Inferior parietal cortex (tissue), 1 donor: ENCODE measurements around the gene DPM2.

Source experiments
- DNase-seq: peaks from one replicate; pipeline ENCODE4 v3.0.0-alpha.2; 2016; ENCODE audit errors: extremely low spot score

The DPM2 gene

DNA sequence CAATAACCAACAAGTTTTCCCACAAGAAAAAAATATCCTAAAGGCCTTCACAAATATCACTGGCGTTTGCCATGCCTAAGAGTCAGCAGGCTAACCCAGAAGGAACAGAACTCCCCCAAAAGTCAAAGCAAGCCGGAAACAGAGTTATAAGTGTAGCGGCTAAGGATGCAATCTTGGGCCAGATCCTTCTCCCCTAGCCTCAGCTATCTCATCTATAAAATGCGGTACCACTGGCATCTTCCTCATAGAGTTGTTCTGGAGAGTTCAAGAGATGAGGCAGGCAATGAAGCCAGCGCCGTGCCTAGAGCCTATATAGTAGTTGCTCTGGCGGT, 632 bp downstream of the DPM2 start:
- no peak for DNase-seq

DNA sequence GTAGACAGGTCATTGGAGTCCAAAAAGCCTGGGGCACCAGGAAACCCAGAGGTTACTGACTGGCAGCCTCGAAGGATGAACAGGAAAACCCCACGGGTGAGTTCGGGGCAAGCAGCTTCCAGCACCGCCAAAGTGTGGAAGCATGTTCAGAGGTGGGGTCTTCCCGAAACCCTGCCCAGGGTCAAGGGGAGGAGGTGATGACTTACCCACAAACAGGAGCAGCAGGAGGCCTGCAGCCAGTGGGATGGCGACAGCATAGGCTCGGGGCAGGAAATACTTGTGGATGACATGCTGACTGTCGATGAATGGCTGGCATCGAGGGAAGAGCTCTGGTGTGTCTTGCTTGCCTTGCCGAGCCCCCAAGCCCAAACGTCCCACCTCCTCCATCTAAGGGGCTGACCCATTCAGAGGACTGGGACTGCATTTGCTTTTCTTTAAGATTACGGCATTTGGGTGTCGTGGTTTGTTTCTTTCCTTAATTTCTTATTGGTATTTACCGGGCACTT, 1.3 kb downstream of the DPM2 start:
- no peak for DNase-seq

DNA sequence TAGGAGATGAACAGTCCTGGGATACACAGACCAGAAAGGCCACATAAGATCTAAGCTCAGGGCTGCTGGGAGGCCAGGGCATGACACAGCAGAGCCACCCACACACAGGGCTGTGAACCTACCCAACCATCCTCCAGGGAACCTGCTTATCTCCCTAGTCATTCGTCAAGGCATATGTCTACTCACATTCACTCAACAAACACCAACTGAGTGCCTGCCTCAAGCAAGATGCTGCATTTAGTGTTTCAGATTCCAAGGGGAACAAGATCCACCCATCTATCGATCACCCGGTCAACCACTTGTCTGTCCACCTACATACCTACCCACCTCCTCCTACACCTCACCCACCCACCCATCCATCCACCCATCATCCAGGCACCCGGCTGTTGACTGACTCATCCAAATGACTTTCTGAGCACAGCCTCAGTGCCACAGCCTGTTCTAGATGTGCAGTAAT, 1.9 kb downstream of the DPM2 start:
- no peak for DNase-seq

DNA sequence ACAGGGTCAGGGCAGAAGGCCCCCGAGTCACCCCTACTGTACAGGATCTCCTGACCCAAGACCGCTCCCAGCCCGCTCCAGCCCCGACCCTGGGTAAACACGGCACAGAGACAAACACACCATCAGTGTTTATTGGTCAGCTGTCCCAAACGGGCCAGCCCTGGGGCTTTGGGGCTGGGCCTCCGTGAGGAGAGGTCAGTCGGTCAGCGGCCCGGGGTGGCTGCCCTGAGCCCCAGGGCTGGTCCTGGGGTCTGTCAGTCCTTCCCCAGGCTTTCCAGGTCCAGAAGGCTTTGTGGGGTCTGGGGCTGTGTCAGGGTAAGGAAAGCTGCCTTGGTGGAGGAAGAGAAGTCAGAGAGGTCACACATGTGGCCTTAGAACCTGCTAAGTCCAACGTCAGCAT, 2.7 kb downstream of the DPM2 start:
- DNase-seq: no peak

DNA sequence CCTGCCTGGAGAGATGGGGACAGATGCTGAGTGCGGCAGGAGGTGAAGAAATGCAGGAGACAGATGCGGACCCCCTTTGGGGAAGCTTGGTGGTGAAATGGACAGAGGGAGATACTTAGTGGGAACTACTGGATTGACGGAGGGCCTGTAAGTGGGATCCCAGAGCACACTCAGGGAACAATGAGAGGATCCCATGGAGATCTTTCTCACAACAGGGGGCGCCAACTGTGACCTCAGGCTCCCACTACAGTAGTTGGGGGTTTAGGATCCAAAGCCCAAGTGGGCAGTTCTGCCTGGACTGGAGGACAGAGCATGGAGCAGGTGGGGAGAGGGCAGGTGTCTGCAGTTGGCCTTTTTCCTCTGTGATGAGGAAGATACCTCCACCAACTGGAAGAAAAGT, 3.4 kb downstream of the DPM2 start:
- no peak for DNase-seq

DNA sequence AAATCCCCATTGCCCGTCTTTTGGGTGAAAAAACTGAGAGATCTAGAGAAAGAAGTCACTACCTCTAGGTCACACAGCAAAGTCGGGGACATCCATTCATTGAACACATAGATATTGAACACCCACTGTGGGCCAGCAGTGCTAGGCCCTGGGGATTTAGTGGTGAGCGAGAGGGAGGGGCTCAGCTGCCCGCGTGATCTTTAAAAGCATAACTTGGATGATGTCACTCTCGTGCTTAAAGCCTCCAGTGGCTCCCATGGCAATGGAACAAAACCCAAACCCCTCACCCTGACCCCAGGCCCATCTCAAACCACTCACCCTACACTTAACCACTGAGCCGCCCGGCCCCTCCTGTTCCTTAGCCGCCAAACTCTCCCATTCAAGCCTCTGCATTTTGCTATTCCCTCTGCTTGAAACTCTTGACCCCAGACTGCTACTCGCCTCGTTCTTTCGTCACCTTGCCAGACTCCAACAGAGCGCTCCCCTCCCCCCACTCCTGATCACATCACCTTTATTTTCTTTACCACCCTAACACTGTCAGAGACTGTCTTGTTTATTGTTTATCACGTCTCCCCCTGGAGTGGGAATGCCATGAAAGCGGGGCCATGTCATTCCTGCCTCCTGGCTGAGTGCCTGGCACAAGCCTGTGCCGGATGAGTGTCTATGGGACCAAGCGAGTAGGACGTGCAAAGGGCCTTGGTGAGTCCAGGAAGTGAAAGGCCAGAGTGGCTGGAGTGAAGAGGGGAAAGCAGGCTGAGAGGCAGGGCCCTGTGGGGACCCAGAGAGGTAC, 6.4 kb downstream of the DPM2 start:
- no peak for DNase-seq

DNA sequence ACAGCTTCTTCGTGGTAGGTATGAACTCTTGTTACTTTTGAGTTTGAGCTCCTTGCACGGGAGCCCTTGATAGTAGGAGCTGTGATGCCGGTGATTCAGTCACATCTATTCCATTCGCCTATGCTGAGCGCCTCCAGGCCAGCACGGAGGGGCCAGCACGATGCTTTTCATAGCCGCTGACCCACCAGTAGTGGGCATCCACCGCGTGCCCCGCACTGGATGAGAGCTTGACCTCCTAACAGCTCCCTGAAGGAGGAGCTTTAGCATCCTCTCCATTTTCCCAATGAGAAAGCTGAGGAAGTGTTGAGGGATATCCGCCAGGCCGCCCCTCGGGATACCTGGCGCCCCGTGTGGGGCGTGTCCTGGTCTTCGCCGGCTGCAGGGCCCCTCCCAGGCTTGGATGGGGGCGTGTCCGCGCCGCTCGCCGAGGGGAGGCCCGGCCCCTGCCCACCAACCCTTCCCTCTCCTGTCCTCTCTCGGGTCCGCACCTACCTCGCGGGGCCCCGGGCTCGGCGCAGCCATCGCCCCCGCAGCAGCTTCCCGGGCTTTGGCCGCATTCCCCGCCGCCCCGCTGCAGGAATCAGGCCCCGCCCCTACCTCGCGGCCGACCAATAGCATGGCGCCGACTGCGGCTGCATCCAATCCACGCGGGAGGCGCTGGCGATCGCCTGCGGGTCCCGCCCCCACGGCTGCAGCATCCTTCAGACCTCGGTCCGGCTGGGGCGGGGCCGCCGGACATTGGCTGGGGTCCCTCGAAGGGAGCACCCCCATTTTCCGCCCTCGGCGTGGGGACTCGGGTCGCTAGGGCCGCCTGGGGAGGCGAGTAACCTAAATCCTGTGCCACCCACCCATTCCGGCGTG, 7.2 kb downstream of the DPM2 start, which contains the start of gene PIP5KL1:
PIP5KL1 (minus strand) TSS at position 547 of the 861 bp plus-strand sequence; CDS start at position 522, 25 bp downstream.
- DNase-seq: peak; percentile 85

DNA sequence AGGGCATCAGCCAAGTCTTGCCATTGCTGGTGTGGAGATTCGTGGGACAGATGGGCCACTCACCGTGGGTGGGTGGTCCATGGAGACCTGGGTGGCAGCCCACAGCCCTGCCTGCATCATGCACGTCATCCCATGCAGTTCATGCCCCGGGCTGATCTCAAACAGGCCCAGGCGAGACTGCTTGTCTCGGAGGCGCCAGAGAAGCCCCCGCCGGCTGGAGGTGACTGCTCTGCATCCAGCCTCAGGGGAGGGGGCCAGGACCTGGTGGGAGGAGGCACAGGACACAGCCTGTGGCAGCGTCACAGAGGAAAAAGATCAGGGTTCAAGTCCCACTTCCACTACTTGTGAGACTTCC, 8.1 kb downstream of the DPM2 start:
- DNase-seq: no peak

DNA sequence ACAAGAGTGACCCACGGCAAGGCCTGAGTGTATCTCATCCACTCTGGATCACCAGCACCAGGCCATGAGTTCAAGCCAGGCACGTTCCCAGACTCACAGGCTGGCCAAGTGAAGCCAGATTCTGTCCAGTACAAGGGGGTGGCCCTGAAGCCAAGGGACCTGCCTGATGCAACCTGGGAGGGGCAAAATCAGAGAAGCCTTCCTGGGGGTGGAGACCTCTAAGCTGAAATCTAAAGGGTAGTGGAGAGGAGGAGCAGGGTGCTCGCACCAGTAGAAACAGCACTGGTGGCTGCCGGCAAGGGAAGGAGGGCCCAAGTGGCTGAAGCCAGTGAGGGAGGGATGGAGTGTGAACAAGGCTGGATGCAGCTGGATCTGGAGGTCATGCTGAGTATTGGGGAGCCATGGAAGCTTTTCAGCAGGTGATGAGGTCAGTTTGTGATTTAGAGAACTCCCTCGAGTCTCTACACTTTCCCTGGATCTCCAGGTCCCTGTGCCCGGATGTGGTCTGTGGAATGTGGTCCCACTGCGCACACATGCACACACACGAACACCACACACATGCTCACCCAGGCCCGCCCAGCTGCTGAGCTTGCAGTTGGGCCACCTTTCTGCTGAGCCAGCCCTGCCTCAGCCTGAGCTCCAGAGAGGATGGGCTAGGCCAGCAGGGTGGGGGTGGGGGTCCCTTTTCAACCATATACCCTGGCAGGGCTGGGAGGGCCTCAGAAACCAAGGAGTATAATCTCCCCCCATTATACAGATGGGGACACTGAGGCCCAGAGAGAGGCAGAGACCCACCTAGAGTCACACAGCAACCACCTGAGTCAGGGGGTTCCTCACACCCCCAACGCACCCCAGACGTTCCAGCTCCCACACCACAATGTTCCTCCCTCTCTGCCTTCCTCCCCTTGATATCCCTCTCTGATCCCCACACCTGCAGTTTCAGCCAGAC, 8.7 kb downstream of the DPM2 start:
- no peak for DNase-seq

DNA sequence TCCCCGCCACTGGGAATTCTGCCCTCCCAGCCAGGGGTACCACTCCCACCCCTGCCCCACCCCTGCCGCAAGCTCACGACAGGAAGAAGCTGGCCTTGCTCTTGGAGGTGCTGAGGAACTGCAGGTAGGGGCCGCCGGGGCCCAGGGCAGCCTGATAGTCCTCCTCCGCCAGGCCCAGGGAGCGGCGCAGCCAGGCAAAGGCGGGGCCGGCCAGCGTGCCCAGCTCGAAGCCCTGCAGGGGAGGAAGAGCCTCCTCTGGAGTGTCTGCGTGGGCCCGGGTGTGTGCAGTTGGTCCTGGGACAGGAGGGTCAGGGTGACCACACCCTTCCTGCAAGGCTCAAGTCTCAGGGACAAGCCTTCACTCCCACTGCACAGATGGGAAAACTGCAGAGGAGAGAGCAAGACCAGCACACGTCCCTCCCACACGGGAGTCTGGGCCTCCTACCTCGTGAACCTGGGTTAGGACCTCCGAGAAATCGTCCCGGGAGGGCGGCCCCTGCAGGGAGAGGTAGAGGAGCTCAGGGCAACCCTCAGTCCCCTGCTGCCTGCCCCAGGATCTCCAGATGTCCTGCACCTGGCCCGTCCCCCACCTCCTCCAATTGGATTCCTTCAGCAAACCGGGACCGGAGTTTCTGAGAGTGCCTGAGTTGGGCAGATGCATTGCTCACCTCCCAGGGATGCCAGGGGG, 9.5 kb downstream of the DPM2 start:
- no peak for DNase-seq

DNA sequence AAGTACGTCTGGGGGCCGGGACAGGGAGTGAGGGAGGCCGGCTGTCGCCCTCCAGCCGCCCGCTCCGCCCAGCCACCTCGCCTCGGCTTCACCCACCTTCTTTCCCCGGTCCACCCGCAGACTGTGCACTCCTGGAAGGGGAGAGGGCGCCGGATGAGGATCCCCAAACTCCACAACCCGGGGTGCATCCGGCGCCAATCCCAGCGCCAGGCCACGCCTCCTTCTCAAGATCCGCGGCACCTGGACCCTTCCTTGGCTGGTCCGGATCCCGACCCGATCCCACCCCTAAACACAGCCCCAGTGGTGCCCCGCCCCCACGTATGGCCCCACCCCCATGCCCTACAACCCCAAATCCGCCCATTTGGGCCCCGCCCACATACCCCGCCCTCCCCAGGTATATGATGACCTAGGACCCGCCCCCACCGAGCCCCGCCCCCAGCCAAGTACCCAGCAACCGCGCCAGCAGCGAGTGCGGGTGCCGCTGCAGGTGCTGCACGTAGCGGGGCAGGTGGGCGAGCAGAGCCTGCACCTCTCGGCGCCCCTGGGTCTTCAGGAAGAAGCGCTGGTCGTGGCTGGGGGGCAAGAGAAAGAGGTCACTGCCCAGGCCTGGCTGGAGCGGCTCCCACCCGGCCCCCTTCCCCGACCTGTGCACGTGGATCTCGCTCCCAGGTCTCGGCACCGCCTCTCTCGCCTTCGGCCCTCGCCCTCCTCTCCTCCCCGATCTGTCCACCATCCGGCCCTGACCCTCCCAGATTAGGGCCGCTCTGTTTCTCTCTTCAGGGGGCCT, 10.3 kb downstream of the DPM2 start:
- DNase-seq: no peak

DNA sequence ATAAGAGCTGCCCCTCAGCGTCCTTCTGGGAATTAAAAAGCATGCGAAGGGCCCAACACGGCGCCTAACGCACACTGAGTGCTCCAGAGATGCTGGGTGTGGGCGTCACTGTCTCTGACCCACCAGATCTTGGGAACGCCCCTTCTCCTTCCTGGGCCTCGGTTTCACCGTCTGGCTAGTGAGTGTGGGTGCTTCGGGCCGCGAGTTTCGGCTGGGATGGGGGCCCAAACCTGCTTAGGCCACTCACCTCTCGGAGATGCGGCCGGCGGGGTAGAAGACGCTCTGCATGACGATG, 10.8 kb downstream of the DPM2 start:
- no peak for DNase-seq

DNA sequence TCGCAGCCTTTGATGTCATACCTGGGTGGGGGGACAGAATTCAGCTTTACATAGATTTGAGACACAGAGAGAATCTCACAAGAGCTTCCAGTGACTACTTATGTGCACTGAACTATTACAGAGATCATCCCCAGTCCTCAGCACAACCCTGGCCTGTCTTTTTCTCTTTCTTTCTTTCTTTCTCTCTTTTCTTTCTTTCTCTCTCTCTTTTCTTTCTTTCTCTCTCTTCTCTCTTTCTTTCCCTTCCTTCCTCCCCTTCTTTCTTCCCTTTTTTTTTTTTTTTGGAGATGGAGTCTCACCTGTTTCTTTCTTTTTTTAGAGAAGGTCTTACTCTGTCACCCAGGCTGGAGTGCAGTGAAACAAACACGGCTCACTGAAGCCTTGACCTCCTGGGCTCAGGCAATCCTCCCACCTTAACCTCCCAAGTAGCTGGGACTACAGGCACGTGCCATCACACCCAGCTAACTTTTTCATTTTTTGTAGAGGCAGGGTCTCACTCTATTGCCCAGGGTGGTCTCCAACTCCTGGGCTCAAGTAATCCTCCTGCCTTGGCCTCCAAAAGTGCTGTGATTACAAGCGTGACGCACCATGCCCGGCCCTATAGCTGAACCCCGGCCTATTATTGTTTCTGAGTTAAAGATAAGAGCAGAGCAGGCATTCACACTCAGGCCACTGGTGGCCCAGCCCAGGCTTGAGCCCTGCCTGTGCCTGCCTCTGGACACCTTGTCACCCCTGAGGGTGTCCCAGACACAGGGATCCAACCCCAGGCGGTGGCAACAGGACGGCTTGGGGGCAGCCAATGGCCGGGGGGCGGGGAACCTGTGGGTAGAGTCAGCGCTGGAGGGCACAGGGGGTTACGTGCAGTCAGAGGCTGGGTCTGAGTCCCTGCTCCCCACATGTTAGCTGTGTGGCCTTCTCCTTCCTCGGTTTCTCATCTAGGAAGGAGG, 11.4 kb downstream of the DPM2 start:
- DNase-seq: no peak

DNA sequence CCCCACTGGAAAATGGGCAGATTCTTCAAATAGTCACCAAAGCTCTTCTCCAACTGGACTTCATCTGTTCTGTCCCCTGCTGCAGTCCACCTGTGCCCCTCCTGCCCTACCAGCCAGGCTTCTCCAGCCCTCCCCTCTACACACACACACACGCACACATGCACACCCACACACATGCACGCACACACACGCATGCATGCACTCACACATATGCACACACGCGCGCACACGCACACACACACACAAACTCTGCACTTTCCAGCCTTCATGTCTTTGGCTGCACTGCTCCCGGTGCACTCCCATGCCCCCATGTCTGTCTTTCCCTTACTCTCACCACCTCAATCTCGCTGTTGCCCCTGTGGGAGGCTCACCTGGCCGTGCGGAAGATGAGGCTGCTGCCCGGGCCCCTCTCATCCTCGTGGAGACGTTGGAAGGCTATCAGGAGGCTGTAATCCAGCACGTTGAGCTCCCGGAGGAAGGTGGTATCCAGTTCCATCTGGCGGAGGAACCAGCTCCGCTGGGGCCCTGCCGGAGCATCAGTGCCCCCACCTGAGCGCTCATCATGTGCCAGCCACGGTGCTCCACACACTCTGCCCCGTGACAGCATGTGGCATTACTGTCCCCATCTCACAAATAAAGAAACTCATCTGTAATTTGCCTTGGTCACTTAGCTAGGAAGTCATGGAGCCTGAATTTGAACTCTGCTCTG, 12.8 kb downstream of the DPM2 start:
- no peak for DNase-seq

DNA sequence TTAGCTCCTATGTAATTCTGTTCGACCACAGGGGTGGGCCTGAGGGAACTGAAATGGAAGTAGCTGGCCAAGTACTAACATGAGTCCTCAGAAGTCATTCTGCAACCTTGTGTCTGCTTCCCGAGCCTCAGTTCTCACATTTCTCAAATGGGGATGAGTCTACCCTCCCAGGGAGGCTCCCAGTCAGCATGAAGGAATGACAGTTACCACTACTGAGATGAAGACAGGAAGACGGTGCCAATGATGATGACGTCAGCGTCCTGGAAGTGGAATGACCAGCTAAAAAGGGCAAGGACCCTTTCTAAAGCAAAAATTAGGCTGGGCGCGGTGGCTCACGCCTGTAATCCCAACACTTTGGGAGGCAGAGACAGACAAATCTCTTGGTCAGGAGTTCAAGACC, 13.9 kb downstream of the DPM2 start:
- no peak for DNase-seq

DNA sequence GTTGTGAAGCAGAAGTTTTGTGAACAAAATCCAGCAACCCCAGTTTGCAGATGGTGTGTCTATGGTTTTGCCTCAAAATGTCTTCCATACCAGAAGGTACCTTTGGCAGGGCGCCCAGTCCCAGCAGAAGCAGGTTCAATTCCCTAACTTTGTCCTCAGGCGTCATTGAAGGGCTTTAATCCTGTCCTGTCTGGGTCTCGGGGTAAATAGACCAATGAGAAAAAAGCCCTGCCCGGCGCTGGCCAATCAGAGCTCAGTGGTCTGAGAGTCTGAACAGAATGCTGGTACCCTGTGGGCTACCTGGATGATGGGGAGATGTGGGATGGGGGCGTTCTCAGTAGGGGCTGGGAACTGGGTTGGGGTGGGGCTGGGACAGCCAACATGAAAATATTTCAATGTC, 14.6 kb downstream of the DPM2 start:
- no peak for DNase-seq

DNA sequence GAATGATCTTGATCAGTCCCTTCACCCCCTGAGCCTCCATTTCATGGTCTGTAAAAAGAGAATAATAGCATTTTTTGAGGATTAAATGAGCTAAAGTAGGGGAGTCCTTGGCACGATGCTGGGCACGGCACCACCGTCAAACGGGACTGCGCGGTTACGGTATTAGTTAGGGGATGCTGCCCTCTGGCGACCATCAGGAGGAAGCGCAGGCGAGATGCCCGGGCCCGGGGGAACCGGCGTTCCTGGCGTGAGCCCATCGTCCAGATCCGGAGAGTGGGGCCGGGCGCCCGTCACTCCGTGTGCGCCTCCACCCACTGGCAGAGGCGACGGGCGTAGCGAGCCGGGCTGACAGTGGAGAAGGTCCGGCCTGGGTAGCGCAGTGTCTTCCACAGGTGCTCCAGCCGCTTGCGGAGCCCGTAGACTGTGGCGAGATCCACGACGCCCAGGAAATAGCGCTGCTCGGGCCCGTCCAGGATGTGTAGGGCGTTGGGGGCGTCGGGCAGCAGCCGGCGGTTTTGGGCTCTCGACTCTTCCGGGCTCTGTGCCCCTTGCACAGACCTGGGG, 16.0 kb downstream of the DPM2 start:
- peak; percentile 74 for DNase-seq

DNA sequence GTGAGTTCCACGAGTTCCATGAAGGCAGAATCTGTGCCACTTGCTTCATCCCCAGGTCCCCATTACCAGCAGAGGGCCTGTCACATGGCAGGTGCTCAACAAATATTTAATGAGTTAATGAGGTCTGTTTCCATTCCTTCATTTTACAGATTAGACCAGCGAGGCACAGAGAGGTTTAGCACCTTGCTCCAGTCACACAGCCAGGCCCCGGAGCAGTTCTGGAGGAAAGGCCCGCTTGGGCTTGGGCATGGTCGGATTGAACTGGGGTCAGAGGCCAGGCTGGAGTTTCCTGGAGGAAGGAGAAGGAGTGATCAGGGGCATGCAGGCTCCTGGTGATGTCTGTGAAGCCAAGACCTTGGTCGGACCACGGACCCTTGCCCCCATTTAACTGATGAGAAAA, 16.9 kb downstream of the DPM2 start:
- DNase-seq: no peak
